WTC11 (cell line): ENCODE measurements around the gene OLFM1. TPM values are rescaled to one million over a fixed set of nuclear protein-coding genes. Genes with fewer than 3 reads are reported as not detected.

Source experiments
- ATAC-seq: fragments of 200-7000 bp; cut with Tn5 transposase; 2 replicates; pipeline ENCODE4 v1.10.0; 2021; ENCODE audit warnings: mild to moderate bottlenecking, moderate library complexity
- CTCF ChIA-PET: fragments of 300-600 bp; sonication (Branson Sonifier 250); formaldehyde crosslinking; loops from one replicate; lab custom pipeline; 2021; ENCODE audit warnings: antibody characterized with exemption; lab: Charles Lee
- POLR2A ChIA-PET: fragments of 350-600 bp; sonication (Branson Sonifier 250); formaldehyde crosslinking; loops from one replicate; lab custom pipeline; 2021; ENCODE audit warnings: antibody characterized with exemption; lab: Charles Lee
- DNase-seq: peaks from one replicate; pipeline ENCODE4 v3.0.0; 2021; ENCODE audit warnings: low spot score
- H3K27ac Mint-ChIP-seq: 2 replicates; pipeline ENCODE4 v1.8.0; 2021; ENCODE audit warnings: mixed read lengths
- H3K27me3 Mint-ChIP-seq: 2 replicates; pipeline ENCODE4 v1.8.0; 2021; ENCODE audit warnings: low read depth, mild to moderate bottlenecking, moderate library complexity, mixed read lengths
- H3K36me3 Mint-ChIP-seq: 2 replicates; pipeline ENCODE4 v1.8.0; 2021; ENCODE audit warnings: mixed read lengths
- H3K4me1 Mint-ChIP-seq: 2 replicates; pipeline ENCODE4 v1.8.0; 2022; ENCODE audit warnings: mixed read lengths
- H3K4me3 Mint-ChIP-seq: 2 replicates; pipeline ENCODE4 v1.8.0; 2021; ENCODE audit warnings: mild to moderate bottlenecking, moderate library complexity, mixed read lengths
- H3K9me3 Mint-ChIP-seq: 2 replicates; pipeline ENCODE4 v1.8.0; 2021; ENCODE audit warnings: mixed read lengths
- CREB1 ChIP-seq: sonication (generic); formaldehyde crosslinking; IDR thresholded peaks from 2 replicates; pipeline ENCODE4 v1.8.0; 2023; ENCODE audit warnings: mild to moderate bottlenecking, missing genetic modification reagents
- ELF4 ChIP-seq: sonication (generic); formaldehyde crosslinking; IDR thresholded peaks from 2 replicates; pipeline ENCODE4 v1.8.1; 2022; ENCODE audit warnings: low read depth, mild to moderate bottlenecking, moderate library complexity, missing genetic modification reagents
- EMX1 ChIP-seq: fragments of 250-450 bp; sonication (Bioruptor Pico); IDR thresholded peaks from 2 replicates; pipeline ENCODE4 v1.8.0; 2021; ENCODE audit warnings: mild to moderate bottlenecking
- ESRRA ChIP-seq: sonication (generic); formaldehyde crosslinking; IDR thresholded peaks from 2 replicates; pipeline ENCODE4 v1.8.1; 2022; ENCODE audit warnings: mild to moderate bottlenecking, missing genetic modification reagents, borderline replicate concordance
- JUN ChIP-seq: sonication (generic); formaldehyde crosslinking; IDR thresholded peaks from 2 replicates; pipeline ENCODE4 v1.8.0; 2023; ENCODE audit warnings: mild to moderate bottlenecking, missing genetic modification reagents
- MYBL2 ChIP-seq: sonication (generic); formaldehyde crosslinking; IDR thresholded peaks from 2 replicates; pipeline ENCODE4 v1.8.1; 2023; ENCODE audit warnings: mild to moderate bottlenecking, moderate library complexity, missing genetic modification reagents
- SMAD4 ChIP-seq: sonication (generic); formaldehyde crosslinking; IDR thresholded peaks from 2 replicates; pipeline ENCODE4 v1.8.0; 2022; ENCODE audit warnings: mild to moderate bottlenecking, missing genetic modification reagents
- TEAD1 ChIP-seq: sonication (generic); formaldehyde crosslinking; IDR thresholded peaks from 2 replicates; pipeline ENCODE4 v1.8.0; 2022; ENCODE audit warnings: mild to moderate bottlenecking, missing genetic modification reagents
- USF2 ChIP-seq: sonication (generic); formaldehyde crosslinking; IDR thresholded peaks from 2 replicates; pipeline ENCODE4 v1.8.1; 2023; ENCODE audit warnings: mild to moderate bottlenecking, missing genetic modification reagents, moderate library complexity
- ZNF232 ChIP-seq: sonication (generic); formaldehyde crosslinking; IDR thresholded peaks from 2 replicates; pipeline ENCODE4 v1.8.0; 2022; ENCODE audit warnings: mild to moderate bottlenecking, missing genetic modification reagents
- ZNF396 ChIP-seq: fragments of 250-450 bp; sonication (Bioruptor Pico); IDR thresholded peaks from 2 replicates; pipeline ENCODE4 v1.8.0; 2021; ENCODE audit warnings: mild to moderate bottlenecking, moderate library complexity, borderline replicate concordance
- ZNF416 ChIP-seq: fragments of 250-450 bp; sonication (Bioruptor Pico); IDR thresholded peaks from 2 replicates; pipeline ENCODE4 v1.9.0; 2021; ENCODE audit warnings: mild to moderate bottlenecking, inconsistent platforms
- total RNA-seq: library from RNA; stranded (reverse); gene quantifications from 3 replicates; pipeline ENCODE4 v1.2.3, GENCODE V29; 2021
- TF ChIP-seq, protein P1 (sequence below): fragments of 250-450 bp; sonication (Bioruptor Pico); IDR thresholded peaks from 2 replicates; pipeline ENCODE4 v1.9.0; 2021; ENCODE audit warnings: mild to moderate bottlenecking
- TF ChIP-seq, protein P2 (sequence below): sonication (generic); formaldehyde crosslinking; IDR thresholded peaks from 2 replicates; pipeline ENCODE4 v1.8.0; 2022; ENCODE audit warnings: mild to moderate bottlenecking, missing genetic modification reagents
- TF ChIP-seq, protein P3 (sequence below): sonication (generic); formaldehyde crosslinking; IDR thresholded peaks from 2 replicates; pipeline ENCODE4 v1.8.1; 2022; ENCODE audit warnings: mild to moderate bottlenecking, moderate library complexity, missing genetic modification reagents
- TF ChIP-seq, protein P4 (sequence below): fragments of 250-450 bp; sonication (Bioruptor Pico); conservative IDR thresholded peaks from 2 replicates; pipeline ENCODE4 v1.9.0; 2021; ENCODE audit warnings: mild to moderate bottlenecking
- TF ChIP-seq, protein P5 (sequence below): fragments of 250-450 bp; sonication (Bioruptor Pico); IDR thresholded peaks from 2 replicates; pipeline ENCODE4 v1.9.0; 2021; ENCODE audit warnings: mild to moderate bottlenecking, borderline replicate concordance
- TF ChIP-seq, protein P6 (sequence below): fragments of 200-600 bp; IDR thresholded peaks from 2 replicates; pipeline ENCODE4 v1.8.0; 2022; ENCODE audit warnings: antibody characterized with exemption
- TF ChIP-seq, protein P7 (sequence below): sonication (generic); formaldehyde crosslinking; IDR thresholded peaks from 2 replicates; pipeline ENCODE4 v1.8.1; 2023; ENCODE audit warnings: mild to moderate bottlenecking, missing genetic modification reagents, moderate library complexity

The OLFM1 gene
- total RNA-seq, 1 experiment from 2014 or later, result 37.6 TPM

- TF ChIP-seq EMX1 (CRISPR knock-in tag) (no peak), ZNF416 (no peak)
Observed at GRCh38 chr9:135167356-135167755, 79.9 kb downstream of the OLFM1 start (continued).

DNA sequence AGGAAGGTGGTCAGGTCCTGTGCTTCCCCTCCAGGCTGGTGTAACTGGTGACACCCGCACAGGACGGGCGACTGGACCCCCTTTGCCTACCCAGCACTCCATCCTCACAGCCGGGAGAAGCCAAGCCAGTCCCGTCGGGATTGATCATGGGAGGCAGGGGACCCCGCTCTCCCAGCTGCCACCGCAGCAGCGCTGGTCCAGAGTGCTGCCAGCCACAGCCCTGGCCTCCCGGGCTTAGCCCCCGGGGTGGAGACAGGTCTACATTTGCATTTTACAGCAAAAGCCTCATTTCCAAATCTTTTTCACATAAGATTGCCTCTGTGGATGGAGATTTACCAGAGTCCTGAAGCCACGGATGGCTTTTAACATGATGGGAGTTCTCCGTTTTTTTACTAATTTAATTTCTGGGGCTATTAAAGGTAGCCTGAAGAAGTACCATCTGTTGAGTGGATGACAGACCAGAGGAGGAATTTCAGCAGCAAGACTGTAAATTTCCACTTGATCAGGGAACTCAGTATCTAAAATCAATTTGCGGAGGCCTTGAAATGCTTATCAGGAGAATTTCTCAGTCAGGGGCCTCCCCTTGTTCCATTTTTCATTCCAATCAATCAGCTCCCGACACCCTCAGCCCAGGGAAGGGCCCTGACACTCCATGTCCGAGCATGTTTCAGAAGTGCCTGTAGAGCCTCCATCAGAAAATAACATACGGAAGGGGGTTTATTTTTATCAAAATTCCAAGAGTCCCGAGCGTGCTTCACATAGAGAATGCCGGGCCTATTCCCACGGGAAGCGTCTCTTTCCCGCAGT lies 80.6 kb downstream of the OLFM1 start:
- POLR2A ChIA-PET, result no interaction called here
- no peaks in the 10 kb centered on the region for H3K27me3 Mint-ChIP-seq
- no peaks in the 10 kb centered on the region for H3K36me3 Mint-ChIP-seq
- H3K27ac Mint-ChIP-seq, result no peak overlapping the region
- no peak for TF ChIP-seq CREB1 (CRISPR knock-in tag)
- TF ChIP-seq SMAD4 (CRISPR knock-in tag), result no peak
- no peak for TF ChIP-seq MYBL2 (CRISPR knock-in tag)
- TF ChIP-seq, protein P1, sequence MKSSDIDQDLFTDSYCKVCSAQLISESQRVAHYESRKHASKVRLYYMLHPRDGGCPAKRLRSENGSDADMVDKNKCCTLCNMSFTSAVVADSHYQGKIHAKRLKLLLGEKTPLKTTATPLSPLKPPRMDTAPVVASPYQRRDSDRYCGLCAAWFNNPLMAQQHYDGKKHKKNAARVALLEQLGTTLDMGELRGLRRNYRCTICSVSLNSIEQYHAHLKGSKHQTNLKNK (CRISPR knock-in tag), result no peak
- TF ChIP-seq ELF4, result no peak
- TF ChIP-seq, protein P2, sequence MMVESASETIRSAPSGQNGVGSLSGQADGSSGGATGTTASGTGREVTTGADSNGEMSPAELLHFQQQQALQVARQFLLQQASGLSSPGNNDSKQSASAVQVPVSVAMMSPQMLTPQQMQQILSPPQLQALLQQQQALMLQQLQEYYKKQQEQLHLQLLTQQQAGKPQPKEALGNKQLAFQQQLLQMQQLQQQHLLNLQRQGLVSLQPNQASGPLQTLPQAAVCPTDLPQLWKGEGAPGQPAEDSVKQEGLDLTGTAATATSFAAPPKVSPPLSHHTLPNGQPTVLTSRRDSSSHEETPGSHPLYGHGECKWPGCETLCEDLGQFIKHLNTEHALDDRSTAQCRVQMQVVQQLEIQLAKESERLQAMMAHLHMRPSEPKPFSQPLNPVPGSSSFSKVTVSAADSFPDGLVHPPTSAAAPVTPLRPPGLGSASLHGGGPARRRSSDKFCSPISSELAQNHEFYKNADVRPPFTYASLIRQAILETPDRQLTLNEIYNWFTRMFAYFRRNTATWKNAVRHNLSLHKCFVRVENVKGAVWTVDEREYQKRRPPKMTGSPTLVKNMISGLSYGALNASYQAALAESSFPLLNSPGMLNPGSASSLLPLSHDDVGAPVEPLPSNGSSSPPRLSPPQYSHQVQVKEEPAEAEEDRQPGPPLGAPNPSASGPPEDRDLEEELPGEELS (CRISPR knock-in tag), result no peak
- TF ChIP-seq USF2 (CRISPR knock-in tag), result no peak
- TF ChIP-seq, protein P3, sequence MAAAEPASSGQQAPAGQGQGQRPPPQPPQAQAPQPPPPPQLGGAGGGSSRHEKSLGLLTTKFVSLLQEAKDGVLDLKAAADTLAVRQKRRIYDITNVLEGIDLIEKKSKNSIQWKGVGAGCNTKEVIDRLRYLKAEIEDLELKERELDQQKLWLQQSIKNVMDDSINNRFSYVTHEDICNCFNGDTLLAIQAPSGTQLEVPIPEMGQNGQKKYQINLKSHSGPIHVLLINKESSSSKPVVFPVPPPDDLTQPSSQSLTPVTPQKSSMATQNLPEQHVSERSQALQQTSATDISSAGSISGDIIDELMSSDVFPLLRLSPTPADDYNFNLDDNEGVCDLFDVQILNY (CRISPR knock-in tag), result no peak
- TF ChIP-seq, protein P4, sequence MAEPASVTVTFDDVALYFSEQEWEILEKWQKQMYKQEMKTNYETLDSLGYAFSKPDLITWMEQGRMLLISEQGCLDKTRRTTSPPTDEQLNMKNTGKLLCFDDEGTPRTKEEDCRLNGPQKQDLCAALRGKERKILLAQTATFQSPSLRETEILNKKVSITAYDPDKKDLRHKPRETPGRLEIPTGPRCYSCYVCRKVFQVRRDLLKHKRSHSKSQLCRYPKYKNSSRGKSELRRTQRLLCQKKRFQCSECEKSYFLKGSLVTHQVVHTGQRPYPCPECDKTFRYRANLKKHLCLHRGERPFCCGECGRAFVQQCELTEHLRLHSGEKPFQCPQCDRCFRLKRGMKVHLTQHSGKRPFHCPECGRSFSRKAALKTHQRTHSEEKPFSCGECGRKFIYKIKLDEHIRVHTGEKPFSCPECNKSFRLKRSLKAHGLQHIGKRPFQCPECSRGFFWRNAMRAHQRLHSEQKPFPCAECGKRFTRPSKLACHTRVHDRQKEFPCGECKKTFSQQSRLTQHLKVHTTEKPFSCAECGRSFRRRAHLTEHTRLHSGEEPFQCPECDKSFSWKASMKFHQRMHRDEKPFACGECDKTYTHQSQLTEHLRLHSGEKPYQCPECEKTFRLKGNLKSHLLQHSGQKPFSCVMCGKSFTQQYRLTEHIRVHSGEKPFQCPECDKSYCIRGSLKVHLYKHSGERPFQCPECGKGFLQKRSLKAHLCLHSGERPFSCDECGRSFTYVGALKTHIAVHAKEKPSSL (CRISPR knock-in tag), result no peak
- TF ChIP-seq ZNF232 (CRISPR knock-in tag), result no peak
- TF ChIP-seq ESRRA (CRISPR knock-in tag), result no peak
- TF ChIP-seq, protein P5, sequence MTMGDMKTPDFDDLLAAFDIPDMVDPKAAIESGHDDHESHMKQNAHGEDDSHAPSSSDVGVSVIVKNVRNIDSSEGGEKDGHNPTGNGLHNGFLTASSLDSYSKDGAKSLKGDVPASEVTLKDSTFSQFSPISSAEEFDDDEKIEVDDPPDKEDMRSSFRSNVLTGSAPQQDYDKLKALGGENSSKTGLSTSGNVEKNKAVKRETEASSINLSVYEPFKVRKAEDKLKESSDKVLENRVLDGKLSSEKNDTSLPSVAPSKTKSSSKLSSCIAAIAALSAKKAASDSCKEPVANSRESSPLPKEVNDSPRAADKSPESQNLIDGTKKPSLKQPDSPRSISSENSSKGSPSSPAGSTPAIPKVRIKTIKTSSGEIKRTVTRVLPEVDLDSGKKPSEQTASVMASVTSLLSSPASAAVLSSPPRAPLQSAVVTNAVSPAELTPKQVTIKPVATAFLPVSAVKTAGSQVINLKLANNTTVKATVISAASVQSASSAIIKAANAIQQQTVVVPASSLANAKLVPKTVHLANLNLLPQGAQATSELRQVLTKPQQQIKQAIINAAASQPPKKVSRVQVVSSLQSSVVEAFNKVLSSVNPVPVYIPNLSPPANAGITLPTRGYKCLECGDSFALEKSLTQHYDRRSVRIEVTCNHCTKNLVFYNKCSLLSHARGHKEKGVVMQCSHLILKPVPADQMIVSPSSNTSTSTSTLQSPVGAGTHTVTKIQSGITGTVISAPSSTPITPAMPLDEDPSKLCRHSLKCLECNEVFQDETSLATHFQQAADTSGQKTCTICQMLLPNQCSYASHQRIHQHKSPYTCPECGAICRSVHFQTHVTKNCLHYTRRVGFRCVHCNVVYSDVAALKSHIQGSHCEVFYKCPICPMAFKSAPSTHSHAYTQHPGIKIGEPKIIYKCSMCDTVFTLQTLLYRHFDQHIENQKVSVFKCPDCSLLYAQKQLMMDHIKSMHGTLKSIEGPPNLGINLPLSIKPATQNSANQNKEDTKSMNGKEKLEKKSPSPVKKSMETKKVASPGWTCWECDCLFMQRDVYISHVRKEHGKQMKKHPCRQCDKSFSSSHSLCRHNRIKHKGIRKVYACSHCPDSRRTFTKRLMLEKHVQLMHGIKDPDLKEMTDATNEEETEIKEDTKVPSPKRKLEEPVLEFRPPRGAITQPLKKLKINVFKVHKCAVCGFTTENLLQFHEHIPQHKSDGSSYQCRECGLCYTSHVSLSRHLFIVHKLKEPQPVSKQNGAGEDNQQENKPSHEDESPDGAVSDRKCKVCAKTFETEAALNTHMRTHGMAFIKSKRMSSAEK (CRISPR knock-in tag), result no peak
- TF ChIP-seq JUN, result no peak
- TF ChIP-seq ZNF396 (CRISPR knock-in tag), result no peak
- TF ChIP-seq, protein P6, sequence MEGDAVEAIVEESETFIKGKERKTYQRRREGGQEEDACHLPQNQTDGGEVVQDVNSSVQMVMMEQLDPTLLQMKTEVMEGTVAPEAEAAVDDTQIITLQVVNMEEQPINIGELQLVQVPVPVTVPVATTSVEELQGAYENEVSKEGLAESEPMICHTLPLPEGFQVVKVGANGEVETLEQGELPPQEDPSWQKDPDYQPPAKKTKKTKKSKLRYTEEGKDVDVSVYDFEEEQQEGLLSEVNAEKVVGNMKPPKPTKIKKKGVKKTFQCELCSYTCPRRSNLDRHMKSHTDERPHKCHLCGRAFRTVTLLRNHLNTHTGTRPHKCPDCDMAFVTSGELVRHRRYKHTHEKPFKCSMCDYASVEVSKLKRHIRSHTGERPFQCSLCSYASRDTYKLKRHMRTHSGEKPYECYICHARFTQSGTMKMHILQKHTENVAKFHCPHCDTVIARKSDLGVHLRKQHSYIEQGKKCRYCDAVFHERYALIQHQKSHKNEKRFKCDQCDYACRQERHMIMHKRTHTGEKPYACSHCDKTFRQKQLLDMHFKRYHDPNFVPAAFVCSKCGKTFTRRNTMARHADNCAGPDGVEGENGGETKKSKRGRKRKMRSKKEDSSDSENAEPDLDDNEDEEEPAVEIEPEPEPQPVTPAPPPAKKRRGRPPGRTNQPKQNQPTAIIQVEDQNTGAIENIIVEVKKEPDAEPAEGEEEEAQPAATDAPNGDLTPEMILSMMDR, result no peak
- TF ChIP-seq, protein P7, sequence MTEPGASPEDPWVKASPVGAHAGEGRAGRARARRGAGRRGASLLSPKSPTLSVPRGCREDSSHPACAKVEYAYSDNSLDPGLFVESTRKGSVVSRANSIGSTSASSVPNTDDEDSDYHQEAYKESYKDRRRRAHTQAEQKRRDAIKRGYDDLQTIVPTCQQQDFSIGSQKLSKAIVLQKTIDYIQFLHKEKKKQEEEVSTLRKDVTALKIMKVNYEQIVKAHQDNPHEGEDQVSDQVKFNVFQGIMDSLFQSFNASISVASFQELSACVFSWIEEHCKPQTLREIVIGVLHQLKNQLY (CRISPR knock-in tag), result no peak
- TF ChIP-seq TEAD1, result no peak
- TF ChIP-seq, all 79 proteins: peak for 0
- Mint-ChIP-seq H3K9me3 (peaks cover 8% of the 10 kb centered on the region), H3K4me3 (no peak overlapping the region), H3K4me1 (0 out of 2 replicates have a peak, but pooled peaks cover 3% of the 10 kb centered on the region)
- CTCF ChIA-PET, result no interaction called here
- ATAC-seq (no peak), DNase-seq (no peak)
